Measurements from ENCODE around the gene SMYD2.

SMYD2 gene

DNA sequence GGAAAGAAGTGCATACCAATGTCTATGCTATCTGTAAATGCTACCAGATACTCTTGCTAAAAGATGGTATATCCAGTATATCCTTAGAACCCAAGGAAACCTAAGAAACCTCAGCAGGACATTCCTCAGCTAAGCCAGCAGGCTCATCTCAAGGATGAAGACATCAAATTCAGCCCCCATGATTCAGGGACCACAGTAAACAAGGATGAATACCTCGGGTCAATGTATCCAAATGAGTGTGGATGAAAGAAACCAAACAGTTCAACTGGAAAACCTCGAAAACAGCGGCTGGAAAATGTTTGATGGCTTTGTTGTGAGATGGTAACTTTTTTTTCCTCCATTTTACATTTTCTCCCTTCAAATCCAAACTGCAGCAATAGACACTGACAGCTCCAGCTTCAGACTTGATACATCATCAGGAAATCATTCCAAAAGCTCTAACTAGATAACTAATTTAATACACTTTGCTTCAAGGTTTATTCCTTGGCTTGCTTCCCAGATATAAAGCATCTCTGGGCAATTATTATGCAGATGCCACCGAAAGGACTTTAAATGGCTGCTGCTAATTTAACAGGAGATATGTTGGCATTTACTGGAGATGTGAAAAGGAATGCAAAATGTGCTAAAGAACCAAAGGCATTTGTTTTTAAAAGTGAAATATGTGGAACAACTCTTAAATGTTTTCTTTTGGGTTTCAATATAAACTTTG lies 73.6 kb downstream of the SMYD2 start:
- in situ Hi-C loops (cut with MboI; ENCODE audit: low sequenced_read_pairs): loop anchor here (25.0 kb wide), 1 partner anchor 233 kb away; no protein-coding TSS in a partner anchor

DNA sequence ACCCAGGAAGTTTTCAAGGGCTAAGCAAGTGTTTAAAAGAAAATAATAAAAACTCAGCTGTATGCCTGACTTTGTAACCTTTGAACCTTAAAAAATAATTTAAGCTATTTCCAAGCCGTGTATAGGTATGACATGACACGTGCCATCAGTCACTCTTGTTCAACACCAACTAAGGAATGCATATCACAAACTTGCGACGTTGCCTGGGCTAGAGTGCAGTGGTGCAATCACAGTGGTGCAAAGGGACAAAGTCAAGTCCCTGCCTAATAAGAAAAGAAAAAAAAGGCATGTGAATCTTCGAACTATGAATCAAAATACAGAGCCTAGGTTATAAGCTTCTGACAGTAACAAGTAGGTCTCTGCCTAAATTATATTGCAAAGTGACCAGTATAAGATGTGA lies 79.2 kb downstream of the SMYD2 start:
- in situ Hi-C loops (cut with MboI; ENCODE audit: low sequenced_read_pairs): loop anchor here (25.0 kb wide), 1 partner anchor 227 kb away; no protein-coding TSS in a partner anchor

DNA sequence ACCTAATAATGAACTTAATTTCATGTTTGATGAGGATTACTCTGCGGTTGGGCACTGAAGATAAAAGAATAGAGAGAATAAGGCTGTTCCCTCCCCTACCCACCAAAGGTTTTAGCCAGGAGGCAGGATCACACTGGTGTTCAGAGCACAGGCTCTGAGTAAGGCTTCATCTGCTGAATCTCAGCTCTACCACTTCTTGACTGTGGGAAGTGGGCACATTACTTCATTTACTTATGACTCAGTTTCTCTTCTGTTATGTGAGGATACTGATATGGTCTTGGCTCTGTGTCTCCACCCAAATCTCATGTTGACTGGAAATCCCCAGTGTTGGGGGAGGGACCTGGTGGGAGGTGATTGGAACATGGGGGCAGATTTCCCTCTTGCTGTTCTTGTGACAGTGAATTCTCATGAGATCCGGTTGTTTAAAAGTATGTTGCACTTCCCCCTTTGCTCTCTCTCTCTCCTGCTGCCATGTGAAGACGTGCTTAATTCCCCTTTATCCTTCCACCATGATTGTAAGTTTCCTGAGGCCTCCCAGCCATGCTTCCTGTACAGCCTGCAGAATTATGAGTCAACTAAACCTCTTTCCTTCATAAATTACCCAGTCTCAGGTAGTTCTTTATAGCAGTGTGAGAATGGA lies 79.7 kb downstream of the SMYD2 start:
- in situ Hi-C loops (cut with MboI; ENCODE audit: low sequenced_read_pairs): loop anchor here (25.0 kb wide), 1 partner anchor 227 kb away; no protein-coding TSS in a partner anchor

DNA sequence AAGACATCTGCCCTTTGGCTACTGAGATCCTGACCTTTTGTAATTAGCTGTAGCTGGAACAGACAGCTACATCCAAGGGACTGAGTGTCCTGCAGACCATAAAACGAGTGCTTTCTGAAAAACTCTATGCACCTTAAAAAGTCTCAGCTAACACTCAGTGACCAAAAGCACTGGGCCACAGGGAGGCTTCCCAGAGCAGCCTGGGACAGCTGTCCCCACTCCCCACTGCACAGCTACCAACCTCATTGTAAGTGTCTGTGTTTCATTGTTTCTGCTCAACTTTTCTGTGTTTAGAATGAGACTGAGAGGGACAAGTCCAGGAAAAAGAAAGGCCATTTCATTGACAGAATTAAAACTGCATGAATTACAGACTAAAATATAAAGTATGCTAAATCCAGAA lies 80.7 kb downstream of the SMYD2 start:
- in situ Hi-C loops (cut with MboI; ENCODE audit: low sequenced_read_pairs): loop anchor here (25.0 kb wide), 1 partner anchor 226 kb away; no protein-coding TSS in a partner anchor

DNA sequence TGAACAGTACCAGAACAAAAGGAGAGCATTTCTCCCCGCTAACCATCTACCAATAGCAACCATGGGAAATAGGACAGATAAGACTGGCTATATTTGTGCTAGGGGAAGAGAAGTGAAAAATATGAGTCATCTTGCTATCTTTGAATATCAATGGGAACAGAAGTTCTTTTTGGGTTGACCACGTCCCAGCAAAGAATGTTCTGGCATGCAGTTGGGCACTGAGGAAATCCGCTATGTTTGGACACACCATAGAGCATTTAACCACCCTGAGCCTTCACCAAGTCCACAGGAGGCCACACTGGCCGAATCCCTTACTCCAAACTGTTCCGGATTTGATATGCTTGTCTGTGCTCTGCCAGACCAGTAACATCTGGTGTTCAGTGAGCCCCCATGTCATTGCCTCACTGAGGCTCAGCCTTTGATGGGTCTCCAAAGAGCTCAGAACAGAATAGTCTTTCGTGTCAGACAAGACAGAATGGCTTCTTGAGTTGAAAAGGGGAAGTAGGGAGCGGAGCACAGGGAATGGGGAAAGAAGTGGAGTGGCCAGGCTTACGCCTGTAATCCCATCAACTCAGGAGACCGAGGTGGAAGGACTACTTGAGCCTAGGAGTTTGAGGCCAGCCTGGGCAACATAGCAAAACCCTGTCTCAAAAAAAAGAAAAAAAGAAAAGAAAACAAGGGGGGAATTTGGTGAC lies 81.4 kb downstream of the SMYD2 start:
- in situ Hi-C loops (cut with MboI; ENCODE audit: low sequenced_read_pairs): loop anchor here (25.0 kb wide), 1 partner anchor 225 kb away; no protein-coding TSS in a partner anchor

DNA sequence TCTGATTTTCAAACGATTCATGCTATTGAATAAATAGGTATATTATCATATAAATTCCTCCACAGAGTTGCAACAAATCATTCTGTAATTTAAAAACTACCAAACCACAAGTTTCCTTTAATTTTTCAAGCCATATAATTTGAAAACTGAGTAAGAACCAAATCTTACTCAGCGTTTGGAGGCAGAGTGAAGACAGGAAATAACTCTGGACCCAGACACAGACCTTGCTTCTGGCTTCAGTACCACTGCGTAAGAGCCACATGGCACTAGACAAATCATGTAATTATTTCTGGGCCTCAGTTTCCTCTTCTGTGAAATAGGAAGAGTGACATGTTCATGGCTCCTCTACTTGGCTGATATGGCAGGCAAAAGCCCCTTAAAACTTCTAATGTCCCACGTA lies 82.4 kb downstream of the SMYD2 start:
- in situ Hi-C loops (cut with MboI; ENCODE audit: low sequenced_read_pairs): loop anchor here (25.0 kb wide), 1 partner anchor 224 kb away; no protein-coding TSS in a partner anchor

DNA sequence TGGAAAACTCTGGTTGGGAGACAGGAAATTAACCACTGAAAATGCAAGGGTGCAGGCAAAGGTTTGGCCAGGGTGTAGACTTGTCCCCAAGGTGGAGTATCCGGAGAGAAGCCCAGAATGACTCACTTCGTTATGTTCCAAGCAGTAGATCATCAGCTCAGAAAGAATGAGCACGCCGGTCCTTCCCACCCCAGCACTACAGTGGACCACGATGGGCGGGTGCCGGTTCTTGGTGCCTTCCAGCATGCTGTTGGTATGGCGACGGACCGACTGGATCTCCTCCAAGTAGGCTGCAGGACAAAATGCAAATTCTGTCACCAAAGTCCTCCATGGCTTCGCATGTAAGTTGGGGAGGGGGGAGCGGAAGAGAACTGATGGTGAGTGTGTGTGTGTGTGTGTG lies 83.4 kb downstream of the SMYD2 start:
- in situ Hi-C loops (cut with MboI; ENCODE audit: low sequenced_read_pairs): loop anchor here (25.0 kb wide), 1 partner anchor 223 kb away; no protein-coding TSS in a partner anchor

DNA sequence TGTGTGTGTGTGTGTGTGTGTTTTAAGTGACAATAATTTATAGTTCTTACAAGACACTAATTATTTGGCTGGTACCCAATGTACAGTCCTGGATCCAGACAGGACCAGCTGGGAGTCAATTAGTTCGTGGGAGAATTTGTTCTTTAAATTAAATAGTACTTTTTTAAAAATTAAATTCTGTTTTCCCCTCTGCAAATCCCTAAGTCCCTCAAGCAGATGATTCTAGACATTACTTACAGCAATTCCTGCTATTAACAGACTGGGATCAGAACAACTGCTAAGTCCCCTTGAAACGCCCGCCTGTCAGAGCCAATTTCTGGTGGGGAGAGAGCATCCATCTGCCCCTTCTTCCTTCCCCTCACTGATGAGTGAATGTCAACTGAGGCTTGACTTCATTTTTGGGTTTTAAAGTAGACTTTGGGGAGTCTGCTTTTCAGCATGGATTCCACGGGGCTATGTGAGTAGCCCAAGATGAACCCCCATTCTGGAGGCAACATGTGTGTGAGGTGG lies 83.9 kb downstream of the SMYD2 start:
- in situ Hi-C loops (cut with MboI; ENCODE audit: low sequenced_read_pairs): loop anchor here (25.0 kb wide), 1 partner anchor 222 kb away; no protein-coding TSS in a partner anchor

DNA sequence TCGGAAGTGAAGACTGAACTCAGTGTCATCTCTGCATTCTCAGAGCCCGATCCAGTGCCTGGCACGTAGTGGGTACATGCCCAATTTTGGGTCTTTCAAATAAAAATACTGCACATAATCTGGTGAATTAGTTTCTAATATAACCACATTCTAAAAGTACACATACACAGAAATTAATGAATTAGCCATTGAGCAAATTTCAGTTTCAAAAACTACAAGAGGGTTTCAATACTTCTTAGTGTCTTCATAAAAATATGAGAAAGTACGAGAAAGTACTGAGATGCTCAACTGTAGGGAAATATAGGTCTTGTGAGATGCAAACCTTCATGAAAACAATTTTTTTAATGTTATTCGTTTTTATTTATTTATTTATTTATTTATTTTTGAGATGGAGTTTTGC lies 86.9 kb downstream of the SMYD2 start:
- in situ Hi-C loops (cut with MboI; ENCODE audit: low sequenced_read_pairs): loop anchor here (25.0 kb wide), 1 partner anchor 219 kb away; no protein-coding TSS in a partner anchor

DNA sequence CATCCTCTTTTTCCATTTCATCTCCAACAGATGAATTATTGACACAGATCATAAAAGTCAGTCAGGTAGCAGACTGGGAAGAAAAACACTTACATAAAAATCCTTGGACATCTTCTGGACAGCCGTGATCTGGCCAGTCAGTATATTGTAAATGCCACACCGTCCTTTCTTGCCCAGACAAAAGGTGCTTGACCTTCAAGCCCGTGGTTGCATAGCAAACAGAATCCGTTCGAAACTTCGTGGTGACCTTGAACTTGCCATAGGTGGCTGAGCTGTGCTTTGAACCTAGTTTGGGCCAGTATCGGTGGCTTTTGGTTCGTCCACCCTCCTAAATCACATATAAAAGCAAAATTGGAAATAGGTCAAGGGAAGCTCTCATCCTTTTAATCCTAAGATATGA lies 88.4 kb downstream of the SMYD2 start:
- in situ Hi-C loops (cut with MboI; ENCODE audit: low sequenced_read_pairs): loop anchor here (25.0 kb wide), 1 partner anchor 218 kb away; no protein-coding TSS in a partner anchor

DNA sequence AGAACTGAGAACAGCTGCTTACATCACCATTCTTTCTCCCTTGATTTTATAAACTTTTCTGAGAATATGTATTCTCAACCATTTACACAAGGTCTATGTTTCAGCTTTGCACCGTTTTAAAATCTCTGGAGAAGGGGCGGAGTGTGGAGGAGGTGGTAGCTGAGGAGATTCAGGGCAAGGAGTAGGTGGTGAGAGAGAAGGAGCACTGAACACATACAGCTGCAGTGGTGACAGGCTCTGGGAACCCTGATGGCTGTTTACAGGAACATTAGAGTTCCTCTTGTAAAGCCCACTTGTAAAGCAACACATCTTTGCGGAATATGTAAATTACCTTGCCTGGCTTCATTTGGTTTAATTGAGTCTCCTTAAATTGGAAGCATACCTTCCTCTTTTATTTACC lies 89.7 kb downstream of the SMYD2 start:
- in situ Hi-C loops (cut with MboI; ENCODE audit: low sequenced_read_pairs): loop anchor here (25.0 kb wide), 1 partner anchor 217 kb away; no protein-coding TSS in a partner anchor

DNA sequence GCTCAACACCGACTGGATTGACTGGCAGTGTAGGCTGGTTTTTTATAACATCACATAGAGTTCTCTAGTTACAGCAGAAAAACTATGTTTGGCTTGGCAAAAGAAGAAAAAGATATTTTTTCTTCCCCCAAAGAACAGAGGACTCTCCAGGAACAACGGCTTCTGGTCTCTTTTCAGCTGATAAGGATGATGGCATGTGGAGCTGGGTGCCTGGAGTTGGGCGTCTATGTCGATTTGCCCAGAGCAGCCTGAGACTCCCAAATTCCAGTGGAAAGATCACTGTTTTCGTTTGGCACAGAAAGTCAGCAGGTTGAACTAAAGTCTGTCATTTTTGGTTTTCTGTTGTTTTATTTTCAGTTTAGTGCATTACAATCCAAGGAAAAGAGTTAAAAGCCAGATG lies 91.1 kb downstream of the SMYD2 start:
- in situ Hi-C loops (cut with MboI; ENCODE audit: low sequenced_read_pairs): loop anchor here (25.0 kb wide), 1 partner anchor 215 kb away; no protein-coding TSS in a partner anchor

DNA sequence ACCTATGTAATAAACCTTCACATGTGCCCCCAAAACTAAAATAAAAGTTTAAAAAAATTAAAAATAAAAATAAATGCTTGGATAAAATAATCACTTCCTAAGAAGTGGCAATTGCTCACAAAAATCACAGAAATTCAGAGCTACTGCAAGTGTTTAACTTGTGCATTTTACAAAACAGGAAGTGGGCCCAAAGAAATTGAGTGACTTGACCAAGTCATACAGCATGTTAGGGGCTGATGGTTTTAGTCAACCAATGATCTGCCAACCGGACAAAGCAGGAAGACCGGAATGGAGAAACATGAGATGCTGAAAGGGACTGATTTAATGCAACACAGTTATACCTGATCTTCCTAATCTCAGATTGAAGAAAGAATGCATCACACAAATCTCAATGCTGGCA lies 96.5 kb downstream of the SMYD2 start:
- in situ Hi-C loops (cut with MboI; ENCODE audit: low sequenced_read_pairs): no loop called here

DNA sequence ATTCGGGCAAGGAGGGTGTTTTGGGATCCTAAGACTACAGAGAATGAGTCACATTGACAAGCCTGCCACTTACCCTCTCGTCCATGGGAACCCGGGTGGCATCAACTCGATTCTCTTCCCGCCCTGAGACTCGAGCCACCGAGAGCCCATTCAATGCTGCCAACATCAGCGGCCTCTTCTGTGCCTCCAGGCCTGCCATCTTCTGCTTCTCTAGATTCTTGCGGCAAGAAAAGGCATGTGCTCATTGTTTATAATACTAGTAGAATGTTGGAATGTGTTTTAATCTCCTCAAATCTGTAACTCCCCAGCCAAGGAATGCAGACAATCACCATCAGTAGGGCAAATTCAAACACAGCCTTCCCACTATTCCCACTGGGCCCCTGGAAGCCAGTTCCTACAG lies 96.9 kb downstream of the SMYD2 start:
- in situ Hi-C loops (cut with MboI; ENCODE audit: low sequenced_read_pairs): no loop called here

DNA sequence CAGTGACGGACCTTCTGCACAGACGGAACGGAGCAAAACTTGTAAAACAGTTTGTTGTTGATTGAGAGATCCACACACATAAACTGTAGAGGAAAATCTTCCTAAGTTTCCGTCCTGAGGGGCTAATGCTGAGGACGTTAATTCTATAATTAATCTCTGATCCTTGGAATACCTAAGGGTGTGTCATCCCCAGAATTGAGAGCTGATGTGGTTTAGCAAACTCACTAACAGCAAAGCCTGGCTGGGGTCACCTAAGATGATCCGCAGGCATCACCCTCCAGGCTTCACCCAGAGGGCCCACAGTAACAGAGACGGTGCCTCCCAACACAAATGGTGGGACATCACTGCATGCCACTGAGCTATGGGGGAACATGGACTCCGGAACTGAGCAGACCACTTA lies 97.5 kb downstream of the SMYD2 start:
- in situ Hi-C loops (cut with MboI; ENCODE audit: low sequenced_read_pairs): no loop called here

DNA sequence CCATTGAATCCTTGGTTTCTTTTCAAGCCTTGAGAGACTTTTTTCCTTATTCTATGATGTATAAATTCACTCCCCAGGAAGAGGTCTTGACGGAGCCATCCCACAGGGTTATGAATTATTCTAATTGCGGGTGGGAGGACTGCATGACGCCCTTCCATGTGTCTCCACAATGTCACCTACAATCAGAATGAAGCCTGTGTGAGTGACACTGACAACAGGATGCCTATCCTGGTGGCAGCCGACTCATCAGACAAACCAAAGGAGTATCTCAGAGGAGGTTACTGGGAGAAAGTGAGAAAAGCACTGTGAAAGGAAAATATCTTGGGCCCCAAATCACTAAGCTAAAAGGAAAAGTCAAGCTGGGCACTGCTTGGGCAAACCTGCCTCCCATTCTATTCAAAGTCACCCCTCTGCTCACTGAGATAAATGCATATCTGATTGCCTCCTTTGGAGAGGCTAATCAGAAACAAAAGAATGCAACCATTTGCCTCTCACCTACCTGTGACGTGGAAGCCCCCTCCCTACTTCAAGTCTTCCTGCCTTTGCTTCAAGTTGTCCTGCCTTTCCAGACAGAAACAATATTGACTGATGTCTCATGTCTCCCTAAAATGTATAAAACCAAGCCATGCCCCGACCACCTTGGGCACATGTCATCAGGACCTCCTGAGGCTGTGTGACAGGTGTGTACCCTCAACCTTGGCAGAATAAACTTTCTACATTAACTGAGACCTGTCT lies 98.4 kb downstream of the SMYD2 start:
- in situ Hi-C loops (cut with MboI; ENCODE audit: low sequenced_read_pairs): no loop called here

DNA sequence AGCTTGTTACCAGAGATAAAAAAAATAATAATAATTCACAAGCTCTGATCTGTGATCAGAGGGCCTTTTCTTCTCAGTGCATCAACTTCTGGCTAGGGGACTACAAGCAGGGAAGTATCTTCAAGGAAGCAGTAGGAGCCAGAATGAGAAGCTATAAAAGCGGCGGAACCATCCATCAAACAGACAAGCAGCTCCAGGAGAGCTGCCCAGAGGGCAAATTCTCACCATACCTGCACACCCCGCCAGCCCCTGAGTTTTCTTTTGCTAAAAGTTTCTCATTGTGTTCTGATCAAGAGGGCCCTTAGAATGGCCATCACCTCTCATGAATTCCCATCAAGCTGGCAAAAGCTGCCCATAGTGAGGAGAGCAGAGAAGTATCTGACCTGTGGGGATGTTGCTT lies 99.4 kb downstream of the SMYD2 start:
- in situ Hi-C loops (cut with MboI; ENCODE audit: low sequenced_read_pairs): no loop called here

DNA sequence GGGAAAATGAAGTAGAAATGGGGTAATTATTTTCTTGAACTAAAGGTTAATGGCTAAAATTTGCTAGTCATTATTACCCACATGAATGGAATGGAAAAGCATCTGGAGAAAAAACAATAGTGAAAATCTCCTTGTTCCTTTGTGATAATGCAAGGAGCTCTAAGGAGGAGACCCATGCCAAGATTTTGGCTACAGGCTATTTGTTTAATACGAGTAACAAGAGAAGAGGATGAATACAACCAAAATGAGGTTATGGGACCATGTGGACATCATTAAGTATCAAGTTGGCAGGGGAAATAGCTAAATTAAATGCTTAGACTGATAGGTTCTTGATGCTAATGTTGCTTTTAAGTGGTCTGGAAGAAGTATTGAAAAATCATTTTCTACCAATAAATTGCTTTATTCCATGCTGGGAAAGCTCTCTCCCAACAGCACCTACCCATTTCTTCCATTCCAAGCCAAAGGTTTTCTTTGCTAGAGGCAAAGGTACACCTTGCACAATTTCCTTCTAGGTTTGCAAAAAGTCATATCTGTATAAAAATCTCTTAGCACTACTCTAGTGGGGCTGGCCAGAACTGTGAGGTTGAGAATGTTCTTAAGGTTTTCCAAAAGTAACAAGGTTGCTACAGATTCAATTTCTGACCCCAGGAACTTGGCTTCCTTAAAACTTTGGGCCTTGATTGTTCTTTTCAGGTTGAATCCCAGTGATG lies 100.2 kb downstream of the SMYD2 start:
- in situ Hi-C loops (cut with MboI; ENCODE audit: low sequenced_read_pairs): no loop called here

Data from hTERT RPE-1 (cell line).